HEK293T (cell line): Measurements from ENCODE around the gene CKMT2.
A peak's percentile ranks its signal among the peaks of the same experiment; 100 is the strongest.

Source experiments
- CTCF ChIA-PET: fragments of 350-600 bp; formaldehyde crosslinking; extraction: SDS; loops from one replicate; lab custom pipeline; 2021; ENCODE audit warnings: antibody characterized with exemption, inconsistent platforms; lab: Yijun Ruan, JAX
- POLR2A ChIA-PET: fragments of 350-600 bp; formaldehyde crosslinking; extraction: SDS; loops from one replicate; lab custom pipeline; 2020; ENCODE audit warnings: antibody characterized with exemption, inconsistent platforms; lab: Yijun Ruan, JAX
- DNase-seq: peaks from one replicate; pipeline ENCODE4 v3.0.0; 2012; ENCODE audit warnings: mixed read lengths; ENCODE audit errors: extremely low spot score
- ARNT ChIP-seq: fragments of 450-650 bp; IDR thresholded peaks from 2 replicates; pipeline ENCODE4 v1.6.1; 2017; ENCODE audit warnings: mild to moderate bottlenecking
- BHLHE40 ChIP-seq: fragments of 450-650 bp; IDR thresholded peaks from 2 replicates; pipeline ENCODE4 v1.6.1; 2016; ENCODE audit warnings: mild to moderate bottlenecking, moderate library complexity, borderline replicate concordance
- CTBP1 ChIP-seq: fragments of 450-650 bp; IDR thresholded peaks from 2 replicates; pipeline ENCODE4 v1.6.1; 2016; ENCODE audit warnings: borderline replicate concordance
- ELF4 ChIP-seq: fragments of 450-650 bp; IDR thresholded peaks from 2 replicates; pipeline ENCODE4 v1.6.1; 2017; ENCODE audit warnings: antibody characterized with exemption
- FOXA1 ChIP-seq: fragments of 450-650 bp; IDR thresholded peaks from 2 replicates; pipeline ENCODE4 v1.6.1; 2016; ENCODE audit warnings: mild to moderate bottlenecking
- FOXK2 ChIP-seq: fragments of 450-650 bp; IDR thresholded peaks from 2 replicates; pipeline ENCODE4 v1.6.1; 2016; ENCODE audit warnings: mild to moderate bottlenecking
- FOXM1 ChIP-seq: fragments of 450-650 bp; IDR thresholded peaks from 2 replicates; pipeline ENCODE4 v1.6.1; 2017; ENCODE audit warnings: mild to moderate bottlenecking, borderline replicate concordance
- HDGF ChIP-seq: fragments of 450-650 bp; IDR thresholded peaks from 2 replicates; pipeline ENCODE4 v1.6.1; 2017; ENCODE audit warnings: antibody characterized with exemption, borderline replicate concordance
- L3MBTL2 ChIP-seq: fragments of 450-650 bp; conservative IDR thresholded peaks from 2 replicates; pipeline ENCODE4 v1.6.1; 2016; ENCODE audit warnings: mild to moderate bottlenecking
- LEF1 ChIP-seq: fragments of 450-650 bp; IDR thresholded peaks from 2 replicates; pipeline ENCODE4 v1.6.1; 2017; ENCODE audit warnings: mild to moderate bottlenecking, borderline replicate concordance
- SP1 ChIP-seq: fragments of 450-650 bp; IDR thresholded peaks from 2 replicates; pipeline ENCODE4 v1.6.1; 2017
- SUZ12 ChIP-seq: fragments of 450-650 bp; IDR thresholded peaks from 2 replicates; pipeline ENCODE4 v1.6.1; 2016; ENCODE audit warnings: mild to moderate bottlenecking
- TARDBP ChIP-seq: fragments of 450-650 bp; IDR thresholded peaks from 2 replicates; pipeline ENCODE4 v1.6.1; 2016
- ZNF384 ChIP-seq: fragments of 450-650 bp; IDR thresholded peaks from 2 replicates; pipeline ENCODE4 v1.6.1; 2016
- TF ChIP-seq, protein P1 (sequence below): fragments of 450-650 bp; IDR thresholded peaks from 2 replicates; pipeline ENCODE4 v1.6.1; 2016

The CKMT2 gene

DNA sequence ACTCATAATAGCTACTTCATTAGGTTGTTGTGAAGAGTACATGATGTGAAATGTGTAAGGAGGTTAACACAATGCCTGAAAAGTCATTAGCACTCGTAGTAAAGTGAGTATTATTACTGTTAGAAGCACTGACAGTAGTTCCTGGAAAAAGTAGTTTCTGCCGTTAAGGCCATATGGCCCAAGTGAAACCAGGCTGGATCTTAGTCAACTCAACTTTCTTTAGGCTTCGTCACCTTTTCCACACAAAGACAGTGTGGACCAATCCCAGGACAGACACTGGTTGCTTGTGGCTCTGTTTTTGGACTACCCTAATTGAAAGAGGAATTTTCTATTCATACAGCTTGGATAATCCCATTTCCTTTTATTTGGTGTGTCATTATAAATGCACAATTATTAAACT is 29.4 kb upstream of the CKMT2 start:
- DNase-seq = no peak
- POLR2A ChIA-PET = no interaction called here
- CTCF ChIA-PET = no interaction called here
- no peak for TF ChIP-seq FOXK2

DNA sequence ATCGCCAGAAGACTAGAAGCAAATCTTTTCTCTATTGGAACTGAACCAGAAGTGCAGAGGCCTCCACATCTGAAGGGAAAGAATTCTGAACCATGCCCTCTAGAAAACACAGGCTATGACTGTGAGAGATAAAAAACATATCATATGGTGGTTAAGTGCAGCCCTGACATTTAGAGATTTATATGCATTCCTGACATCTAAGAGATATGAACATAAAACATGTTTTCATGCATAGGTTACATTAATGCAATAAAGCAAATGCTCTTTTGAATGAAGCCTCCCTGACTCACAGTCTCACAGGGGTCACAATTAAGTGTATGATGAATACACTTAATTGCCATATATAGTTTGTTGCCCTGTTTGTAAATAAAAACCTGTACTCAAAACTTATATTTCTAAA is 28.9 kb upstream of the CKMT2 start:
- CTCF ChIA-PET = no interaction called here
- TF ChIP-seq ARNT = no peak
- no peak for TF ChIP-seq BHLHE40
- no peak for TF ChIP-seq LEF1
- TF ChIP-seq TARDBP = no peak
- TF ChIP-seq ELF4 = no peak
- TF ChIP-seq CTBP1 = no peak
- TF ChIP-seq, protein P1, sequence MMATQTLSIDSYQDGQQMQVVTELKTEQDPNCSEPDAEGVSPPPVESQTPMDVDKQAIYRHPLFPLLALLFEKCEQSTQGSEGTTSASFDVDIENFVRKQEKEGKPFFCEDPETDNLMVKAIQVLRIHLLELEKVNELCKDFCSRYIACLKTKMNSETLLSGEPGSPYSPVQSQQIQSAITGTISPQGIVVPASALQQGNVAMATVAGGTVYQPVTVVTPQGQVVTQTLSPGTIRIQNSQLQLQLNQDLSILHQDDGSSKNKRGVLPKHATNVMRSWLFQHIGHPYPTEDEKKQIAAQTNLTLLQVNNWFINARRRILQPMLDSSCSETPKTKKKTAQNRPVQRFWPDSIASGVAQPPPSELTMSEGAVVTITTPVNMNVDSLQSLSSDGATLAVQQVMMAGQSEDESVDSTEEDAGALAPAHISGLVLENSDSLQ = no peak
- TF ChIP-seq L3MBTL2 = no peak
- POLR2A ChIA-PET = no interaction called here

DNA sequence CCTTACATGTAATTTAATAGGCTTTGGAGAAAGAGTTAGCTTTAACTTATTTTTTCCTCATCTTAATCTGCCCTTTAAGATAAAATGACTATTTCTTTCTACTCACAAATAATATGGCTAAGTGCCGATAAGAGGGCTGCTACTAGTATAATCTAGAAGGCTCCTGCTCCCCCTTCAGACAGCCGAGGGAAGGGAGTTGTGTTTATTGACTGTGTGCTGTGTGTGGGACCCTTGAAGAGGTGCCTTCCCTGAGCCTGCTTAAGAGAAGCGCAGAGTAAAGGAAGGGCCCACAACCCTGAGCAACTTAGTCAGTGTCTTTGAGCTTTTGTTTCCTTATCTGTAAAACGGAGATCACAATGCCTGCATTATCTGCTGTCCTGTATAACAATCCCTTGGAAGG is 28.1 kb upstream of the CKMT2 start:
- no peak for DNase-seq
- CTCF ChIA-PET = interaction anchor here (0.9 kb wide), 1 partner anchor 533 kb away, joined by 3 read pairs; no protein-coding TSS in a partner anchor
- POLR2A ChIA-PET = no interaction called here
- TF ChIP-seq ELF4 (no peak), SP1 (no peak), ZNF384 (no peak), FOXA1 (no peak)

More for the DNA sequence above, 28.9 kb upstream of the CKMT2 start:
- no peak for DNase-seq

DNA sequence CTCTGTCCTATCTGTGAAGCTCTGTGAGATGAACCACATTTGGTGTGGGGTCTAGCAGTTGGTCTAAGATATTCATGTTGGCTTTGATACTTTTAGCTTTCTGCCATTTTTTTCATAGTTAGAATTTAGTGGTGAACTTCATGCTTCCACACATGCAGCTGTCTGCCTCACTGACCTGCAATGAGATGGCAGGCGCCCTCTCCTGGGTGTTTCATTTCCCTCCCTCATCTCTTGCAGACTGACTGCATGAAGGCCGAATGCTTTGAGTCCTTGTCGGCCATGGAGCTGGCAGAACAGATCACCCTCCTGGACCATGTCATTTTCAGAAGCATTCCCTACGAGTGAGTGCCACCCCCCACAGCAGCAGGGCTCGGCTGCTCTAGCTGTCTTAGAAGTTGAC is 26.1 kb upstream of the CKMT2 start:
- ChIA-PET POLR2A (no interaction called here), CTCF (interaction anchor here (0.5 to 1.1 kb wide), 3 partner anchors 12 to 236 kb away, joined by 3 to 7 read pairs (median 3); no protein-coding TSS in a partner anchor)
- DNase-seq = peak; percentile 31
- TF ChIP-seq FOXA1 = no peak
- TF ChIP-seq ELF4 = no peak
- TF ChIP-seq ARNT = no peak

DNA sequence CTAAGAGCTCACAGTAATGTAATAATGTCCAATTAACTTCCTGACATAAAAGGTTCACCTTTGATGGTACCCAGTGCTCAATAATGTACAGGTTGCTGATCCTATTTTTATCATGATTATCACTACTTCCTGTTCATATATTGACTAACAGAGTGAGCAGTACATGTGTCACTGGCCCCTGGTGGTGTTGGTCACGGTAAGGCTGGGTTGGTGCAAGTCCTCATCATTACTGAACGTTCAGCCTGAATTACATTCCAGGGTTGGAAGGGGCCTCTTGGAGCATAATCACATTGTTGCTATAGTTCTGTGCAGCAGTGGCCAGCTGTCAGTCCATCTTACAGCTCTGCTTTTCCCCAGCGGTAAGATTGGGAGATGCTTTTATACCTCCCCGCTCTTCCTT is 24.2 kb upstream of the CKMT2 start:
- ChIA-PET CTCF (interaction anchor here (0.7 kb wide), 1 partner anchor 14 kb away, joined by 3 read pairs; no protein-coding TSS in a partner anchor), POLR2A (no interaction called here)
- no peak for TF ChIP-seq HDGF
- TF ChIP-seq SP1 = no peak
- TF ChIP-seq ZNF384 = no peak
- TF ChIP-seq LEF1 = no peak
- TF ChIP-seq FOXK2 = no peak
- DNase-seq = no peak

DNA sequence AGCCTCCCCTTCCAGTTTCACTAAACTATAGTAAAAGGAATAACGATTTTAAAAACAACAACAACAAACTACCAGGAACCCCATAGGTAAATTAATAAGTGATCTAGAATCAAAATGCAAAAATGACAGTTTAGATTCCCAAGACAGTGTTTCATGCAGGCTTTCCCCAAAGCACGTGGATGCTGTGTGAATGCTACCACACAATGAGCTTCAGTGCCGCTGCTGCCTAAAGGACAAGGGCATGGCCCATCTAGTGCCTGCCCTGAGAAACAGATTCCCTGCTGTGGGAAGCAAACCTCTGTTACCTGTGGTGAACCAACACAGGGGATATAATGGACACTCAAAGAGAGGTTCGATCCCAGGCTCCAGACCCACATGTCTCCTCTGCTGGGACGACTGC is 23.7 kb upstream of the CKMT2 start:
- ChIA-PET CTCF (interaction anchor here (0.7 kb wide), 1 partner anchor 14 kb away, joined by 3 read pairs; no protein-coding TSS in a partner anchor), POLR2A (interaction anchor here (1.2 kb wide), 1 partner anchor 92 kb away, joined by 3 read pairs; the partner anchor contains the start of gene ZCCHC9)
- DNase-seq = no peak
- no peak for TF ChIP-seq ARNT

DNA sequence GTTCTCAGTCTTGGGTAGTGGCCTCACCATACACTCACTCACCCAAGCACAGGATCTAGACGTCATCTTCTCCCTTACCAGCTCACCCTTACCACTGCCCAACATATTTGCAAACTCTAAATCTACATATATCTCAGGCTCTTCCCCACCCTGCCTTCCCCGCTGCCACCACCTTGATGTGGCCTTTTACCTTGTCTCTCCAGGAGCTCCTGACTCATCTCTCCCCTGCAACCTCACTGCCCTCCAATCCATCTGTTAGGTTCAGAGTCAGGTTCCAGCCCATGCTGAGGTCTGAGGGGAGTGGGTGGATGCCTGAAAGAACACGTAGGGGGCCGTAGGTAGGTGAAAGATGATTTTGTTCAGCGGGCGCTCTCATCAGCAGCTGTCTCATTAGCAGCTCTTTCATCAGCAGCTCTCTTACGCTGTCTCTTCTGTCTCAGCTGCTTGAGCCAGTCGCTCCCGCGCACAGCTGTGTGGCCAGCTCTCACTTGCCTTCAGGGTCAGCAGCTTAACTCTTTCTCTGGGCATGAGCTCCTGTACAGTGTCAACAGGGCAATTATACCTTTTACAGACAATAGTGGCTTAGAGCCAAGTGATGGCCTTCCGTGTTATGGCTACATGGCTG is 23.1 kb upstream of the CKMT2 start:
- CTCF ChIA-PET = interaction anchor here (0.6 kb wide), 1 partner anchor 10 kb away, joined by 6 read pairs; no protein-coding TSS in a partner anchor
- POLR2A ChIA-PET = interaction anchor here (1.2 kb wide), 1 partner anchor 92 kb away, joined by 3 read pairs; the partner anchor contains the start of gene ZCCHC9
- TF ChIP-seq ELF4 = no peak
- DNase-seq = no peak

DNA sequence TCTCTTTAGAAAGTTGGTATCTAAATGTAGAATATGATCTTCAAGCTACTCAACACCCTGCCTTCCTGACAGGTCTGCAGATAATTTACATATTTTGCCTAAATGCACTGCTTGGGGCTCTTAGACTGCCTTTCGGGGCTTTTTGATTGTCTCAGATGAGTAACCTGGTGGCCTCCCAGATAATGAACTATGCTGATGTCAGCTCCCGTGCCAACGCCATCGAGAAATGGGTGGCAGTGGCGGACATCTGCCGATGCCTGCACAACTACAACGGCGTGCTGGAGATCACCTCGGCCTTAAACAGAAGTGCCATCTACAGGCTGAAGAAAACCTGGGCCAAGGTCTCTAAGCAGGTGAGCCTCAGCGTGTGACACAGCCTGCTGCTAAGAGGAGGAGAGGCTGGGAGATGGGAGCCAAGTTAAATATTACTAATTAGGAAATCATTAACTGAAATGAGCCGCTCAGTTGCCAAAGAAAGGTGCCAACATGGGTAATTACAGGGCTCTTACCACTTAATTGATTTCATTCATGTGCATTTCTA is 20.8 kb upstream of the CKMT2 start:
- no peak for DNase-seq
- CTCF ChIA-PET = no interaction called here
- POLR2A ChIA-PET = no interaction called here
- TF ChIP-seq LEF1 = no peak
- no peak for TF ChIP-seq SUZ12
- TF ChIP-seq HDGF = no peak
- no peak for TF ChIP-seq ZNF384
- TF ChIP-seq TARDBP = no peak
- TF ChIP-seq ARNT = no peak
- no peak for TF ChIP-seq SP1
- no peak for TF ChIP-seq BHLHE40
- TF ChIP-seq, protein P1 = no peak
- no peak for TF ChIP-seq FOXM1
